ENCODE measurements around the gene CHST15. TPM values are rescaled to one million over a fixed set of nuclear protein-coding genes. Genes with fewer than 3 reads are reported as not detected.

The CHST15 gene
- total and polyA plus RNA-seq, 2 of the 13 experiments (the other 11 are each of a cell fraction or from before 2014, with no cell fraction given) = 1.4 to 94.7 TPM

DNA sequence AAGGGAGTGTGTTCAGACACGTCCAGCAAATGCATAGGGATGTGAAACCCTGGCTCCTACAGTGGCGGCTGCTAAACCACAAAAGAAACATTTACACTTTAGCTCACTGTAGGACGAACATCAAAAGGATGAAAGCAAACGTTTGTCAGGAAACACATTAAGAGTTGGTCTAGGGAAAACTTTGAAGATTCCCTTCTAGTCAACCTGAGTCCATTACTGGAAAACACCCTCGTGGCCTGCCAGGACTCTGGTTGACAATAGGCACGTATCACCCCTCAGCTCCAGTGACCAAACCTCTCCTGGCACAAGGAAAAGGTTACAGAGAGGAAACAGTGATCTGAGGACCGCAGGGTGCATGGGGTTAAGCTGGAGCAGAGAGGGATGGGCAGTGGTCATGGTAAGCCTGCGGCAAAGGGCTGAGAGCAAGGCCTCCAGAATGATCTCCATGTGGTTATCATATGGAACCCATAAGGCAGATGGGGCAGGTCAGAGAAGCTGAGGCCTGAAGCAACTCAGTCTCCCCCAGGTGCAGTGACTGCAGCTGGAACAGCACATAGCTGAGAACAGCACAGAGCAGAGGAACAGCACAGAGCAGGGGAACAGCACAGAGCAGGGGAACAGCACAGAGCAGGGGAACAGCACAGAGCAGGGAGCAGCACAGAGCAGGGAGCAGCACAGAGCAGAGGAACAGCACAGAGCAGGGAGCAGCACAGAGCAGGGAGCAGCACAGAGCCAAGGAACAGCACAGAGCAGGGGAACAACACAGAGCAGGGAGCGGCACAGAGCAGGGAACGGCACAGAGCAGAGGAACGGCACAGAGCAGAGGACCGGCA is 49.9 kb downstream of the CHST15 start (continued):
- TF ChIP-seq, protein P1, sequence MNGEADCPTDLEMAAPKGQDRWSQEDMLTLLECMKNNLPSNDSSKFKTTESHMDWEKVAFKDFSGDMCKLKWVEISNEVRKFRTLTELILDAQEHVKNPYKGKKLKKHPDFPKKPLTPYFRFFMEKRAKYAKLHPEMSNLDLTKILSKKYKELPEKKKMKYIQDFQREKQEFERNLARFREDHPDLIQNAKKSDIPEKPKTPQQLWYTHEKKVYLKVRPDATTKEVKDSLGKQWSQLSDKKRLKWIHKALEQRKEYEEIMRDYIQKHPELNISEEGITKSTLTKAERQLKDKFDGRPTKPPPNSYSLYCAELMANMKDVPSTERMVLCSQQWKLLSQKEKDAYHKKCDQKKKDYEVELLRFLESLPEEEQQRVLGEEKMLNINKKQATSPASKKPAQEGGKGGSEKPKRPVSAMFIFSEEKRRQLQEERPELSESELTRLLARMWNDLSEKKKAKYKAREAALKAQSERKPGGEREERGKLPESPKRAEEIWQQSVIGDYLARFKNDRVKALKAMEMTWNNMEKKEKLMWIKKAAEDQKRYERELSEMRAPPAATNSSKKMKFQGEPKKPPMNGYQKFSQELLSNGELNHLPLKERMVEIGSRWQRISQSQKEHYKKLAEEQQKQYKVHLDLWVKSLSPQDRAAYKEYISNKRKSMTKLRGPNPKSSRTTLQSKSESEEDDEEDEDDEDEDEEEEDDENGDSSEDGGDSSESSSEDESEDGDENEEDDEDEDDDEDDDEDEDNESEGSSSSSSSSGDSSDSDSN (CRISPR knock-in tag; IDR thresholded peaks at IDR 0.05) = peak; percentile 57; the same call in 1 of the 2 replicates
- TF ChIP-seq ZBTB38 (CRISPR knock-in tag; IDR thresholded peaks at IDR 0.05) (peak; percentile 90), NR2C2 (CRISPR knock-in tag; IDR thresholded peaks at IDR 0.05; ENCODE audit: borderline replicate concordance) (peak; percentile 49; the same call in 1 of the 2 replicates), MXD4 (CRISPR knock-in tag; IDR thresholded peaks at IDR 0.05) (peak; percentile 44; the same call in 1 of the 2 replicates), ZNF792 (CRISPR knock-in tag; IDR thresholded peaks at IDR 0.05) (peak; percentile 85; the same call in 1 of the 2 replicates), ZKSCAN8 (CRISPR knock-in tag; IDR thresholded peaks at IDR 0.05; ENCODE audit: borderline replicate concordance) (no peak; the same call in 1 of the 2 replicates), RXRA (CRISPR knock-in tag; IDR thresholded peaks at IDR 0.05) (peak; percentile 89), ZNF749 (CRISPR knock-in tag; IDR thresholded peaks at IDR 0.05; ENCODE audit: borderline replicate concordance) (peak; percentile 87), ZNF367 (CRISPR knock-in tag; IDR thresholded peaks at IDR 0.05; ENCODE audit: borderline replicate concordance) (no peak), ZBTB8A (CRISPR knock-in tag; IDR thresholded peaks at IDR 0.05; ENCODE audit: borderline replicate concordance, low read depth) (no peak), REL (CRISPR knock-in tag; conservative IDR thresholded peaks at IDR 0.05) (no peak)
- TF ChIP-seq, protein P2, sequence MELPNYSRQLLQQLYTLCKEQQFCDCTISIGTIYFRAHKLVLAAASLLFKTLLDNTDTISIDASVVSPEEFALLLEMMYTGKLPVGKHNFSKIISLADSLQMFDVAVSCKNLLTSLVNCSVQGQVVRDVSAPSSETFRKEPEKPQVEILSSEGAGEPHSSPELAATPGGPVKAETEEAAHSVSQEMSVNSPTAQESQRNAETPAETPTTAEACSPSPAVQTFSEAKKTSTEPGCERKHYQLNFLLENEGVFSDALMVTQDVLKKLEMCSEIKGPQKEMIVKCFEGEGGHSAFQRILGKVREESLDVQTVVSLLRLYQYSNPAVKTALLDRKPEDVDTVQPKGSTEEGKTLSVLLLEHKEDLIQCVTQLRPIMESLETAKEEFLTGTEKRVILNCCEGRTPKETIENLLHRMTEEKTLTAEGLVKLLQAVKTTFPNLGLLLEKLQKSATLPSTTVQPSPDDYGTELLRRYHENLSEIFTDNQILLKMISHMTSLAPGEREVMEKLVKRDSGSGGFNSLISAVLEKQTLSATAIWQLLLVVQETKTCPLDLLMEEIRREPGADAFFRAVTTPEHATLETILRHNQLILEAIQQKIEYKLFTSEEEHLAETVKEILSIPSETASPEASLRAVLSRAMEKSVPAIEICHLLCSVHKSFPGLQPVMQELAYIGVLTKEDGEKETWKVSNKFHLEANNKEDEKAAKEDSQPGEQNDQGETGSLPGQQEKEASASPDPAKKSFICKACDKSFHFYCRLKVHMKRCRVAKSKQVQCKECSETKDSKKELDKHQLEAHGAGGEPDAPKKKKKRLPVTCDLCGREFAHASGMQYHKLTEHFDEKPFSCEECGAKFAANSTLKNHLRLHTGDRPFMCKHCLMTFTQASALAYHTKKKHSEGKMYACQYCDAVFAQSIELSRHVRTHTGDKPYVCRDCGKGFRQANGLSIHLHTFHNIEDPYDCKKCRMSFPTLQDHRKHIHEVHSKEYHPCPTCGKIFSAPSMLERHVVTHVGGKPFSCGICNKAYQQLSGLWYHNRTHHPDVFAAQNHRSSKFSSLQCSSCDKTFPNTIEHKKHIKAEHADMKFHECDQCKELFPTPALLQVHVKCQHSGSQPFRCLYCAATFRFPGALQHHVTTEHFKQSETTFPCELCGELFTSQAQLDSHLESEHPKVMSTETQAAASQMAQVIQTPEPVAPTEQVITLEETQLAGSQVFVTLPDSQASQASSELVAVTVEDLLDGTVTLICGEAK (IDR thresholded peaks at IDR 0.05) = no peak
- TF ChIP-seq, protein P2 (CRISPR knock-in tag; IDR thresholded peaks at IDR 0.05) = peak; percentile 84
- TF ChIP-seq, protein P3, sequence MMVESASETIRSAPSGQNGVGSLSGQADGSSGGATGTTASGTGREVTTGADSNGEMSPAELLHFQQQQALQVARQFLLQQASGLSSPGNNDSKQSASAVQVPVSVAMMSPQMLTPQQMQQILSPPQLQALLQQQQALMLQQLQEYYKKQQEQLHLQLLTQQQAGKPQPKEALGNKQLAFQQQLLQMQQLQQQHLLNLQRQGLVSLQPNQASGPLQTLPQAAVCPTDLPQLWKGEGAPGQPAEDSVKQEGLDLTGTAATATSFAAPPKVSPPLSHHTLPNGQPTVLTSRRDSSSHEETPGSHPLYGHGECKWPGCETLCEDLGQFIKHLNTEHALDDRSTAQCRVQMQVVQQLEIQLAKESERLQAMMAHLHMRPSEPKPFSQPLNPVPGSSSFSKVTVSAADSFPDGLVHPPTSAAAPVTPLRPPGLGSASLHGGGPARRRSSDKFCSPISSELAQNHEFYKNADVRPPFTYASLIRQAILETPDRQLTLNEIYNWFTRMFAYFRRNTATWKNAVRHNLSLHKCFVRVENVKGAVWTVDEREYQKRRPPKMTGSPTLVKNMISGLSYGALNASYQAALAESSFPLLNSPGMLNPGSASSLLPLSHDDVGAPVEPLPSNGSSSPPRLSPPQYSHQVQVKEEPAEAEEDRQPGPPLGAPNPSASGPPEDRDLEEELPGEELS (CRISPR knock-in tag; IDR thresholded peaks at IDR 0.05) = peak; percentile 92
- TF ChIP-seq, protein P4, sequence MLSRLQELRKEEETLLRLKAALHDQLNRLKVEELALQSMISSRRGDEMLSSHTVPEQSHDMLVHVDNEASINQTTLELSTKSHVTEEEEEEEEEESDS (CRISPR knock-in tag; IDR thresholded peaks at IDR 0.05; ENCODE audit: borderline replicate concordance) = no peak

All from HepG2 (cell line).